K562 (cell line): ENCODE data around the gene ATP5PD. TPM values are rescaled to one million over a fixed set of nuclear protein-coding genes. Genes with fewer than 3 reads are reported as not detected.

ENCODE experiments used
- ATAC-seq: fragments of 200-7000 bp; cut with Tn5 transposase; 3 replicates; pipeline ENCODE4 v1.9.1; 2020; ENCODE audit warnings: moderate library complexity
- BruUV-seq: library from RNA; stranded (reverse); fragments of 400-500 nt; replicated peaks from 2 replicates; lab custom pipeline; 2021; lab: Mats Ljungman, UMichigan
- CTCF ChIA-PET: fragments of 300-600 bp; formaldehyde crosslinking; extraction: SDS; loops from one replicate; lab custom pipeline; 2021; ENCODE audit warnings: low intra/inter-chr PET ratio; lab: Yijun Ruan, JAX
- POLR2A ChIA-PET: fragments of 300-600, 350-650 bp; sonication (Branson Sonifier 250); formaldehyde crosslinking; extraction: SDS; loops from one replicate; lab custom pipeline; 2021; ENCODE audit warnings: antibody characterized with exemption, inconsistent platforms; lab: Yijun Ruan, JAX
- DNase-seq, 4 experiments: peaks; one replicate each; pipeline versions ENCODE4 v3.0.0 to v3.0.0-alpha.2; 2011 to 2018; ENCODE audit warnings: low spot score in 3 of 4, mixed read lengths in 3 of 4; ENCODE audit errors: extremely low read depth in 1 of 4
- FAIRE-seq: peaks from 2 replicates; lab custom pipeline; 2011; peaks lifted over from hg19 to GRCh38; lab: Jason Lieb, UNC
- H2AFZ ChIP-seq: 2 replicates; pipeline ENCODE4 v1.6.0; 2011; ENCODE audit warnings: low read depth, low read length, control low read depth, inconsistent platforms
- H3K27ac ChIP-seq: fragments of 200-600 bp; 3 replicates; pipeline ENCODE4 v1.8.0; 2011; ENCODE audit warnings: low read depth, mild to moderate bottlenecking, control low read depth, inconsistent platforms, low read length, moderate library complexity, mixed read lengths; ENCODE audit errors: extremely low read depth
- H3K27me3 ChIP-seq, 2 experiments: fragments of 300-600 bp in 1 of 2; 2 replicates in 1 of 2; 3 replicates in 1 of 2; pipeline versions ENCODE4 v1.6.0 to v1.8.0; 2011; ENCODE audit warnings: inconsistent platforms in 2 of 2, low read length in 2 of 2, mild to moderate bottlenecking in 1 of 2, mixed read lengths in 1 of 2, moderate library complexity in 1 of 2; ENCODE audit not compliant: control insufficient read depth in 2 of 2, insufficient read depth in 2 of 2
- H3K36me3 ChIP-seq: fragments of 300-600 bp; 3 replicates; pipeline ENCODE4 v1.8.0; 2011; ENCODE audit warnings: mild to moderate bottlenecking, low read length, inconsistent platforms; ENCODE audit not compliant: control insufficient read depth, insufficient read depth
- H3K4me1 ChIP-seq, 2 experiments: fragments of 200-600 bp in 1 of 2; replicated peaks in 1 of 2; 2 replicates in 1 of 2; 3 replicates in 1 of 2; pipeline versions ENCODE4 v1.5.1 to v1.8.0; 2011; ENCODE audit warnings: inconsistent platforms in 2 of 2, low read length in 2 of 2, mild to moderate bottlenecking in 1 of 2, mixed read lengths in 1 of 2, moderate library complexity in 1 of 2; ENCODE audit not compliant: control insufficient read depth in 2 of 2, insufficient read depth in 2 of 2
- H3K4me2 ChIP-seq: 2 replicates; pipeline ENCODE4 v1.6.1; 2011; ENCODE audit warnings: low read length, control low read depth, inconsistent platforms, mixed read lengths; ENCODE audit not compliant: insufficient read depth
- H3K4me3 ChIP-seq: fragments of 200-600 bp; sonication (generic), shearing (Covaris generic); 2 replicates; pipeline ENCODE4 v1.5.1; 2016; ENCODE audit warnings: control low read depth, inconsistent platforms
- H3K79me2 ChIP-seq: fragments of 200-600 bp; 3 replicates; pipeline ENCODE4 v1.8.0; 2011; ENCODE audit warnings: low read length, inconsistent platforms; ENCODE audit not compliant: control insufficient read depth, insufficient read depth
- H3K9ac ChIP-seq, 2 experiments: 2 replicates each; pipeline versions ENCODE4 v1.6.0 to v1.6.1; 2011; ENCODE audit warnings: low read depth in 2 of 2, low read length in 2 of 2, control low read depth in 1 of 2, inconsistent platforms in 1 of 2, mild to moderate bottlenecking in 1 of 2, mixed read lengths in 1 of 2; ENCODE audit not compliant: insufficient read depth in 1 of 2
- H3K9me1 ChIP-seq: one replicate; pipeline ENCODE4 v1.6.0; 2011; ENCODE audit warnings: inconsistent platforms, mild to moderate bottlenecking, low read length, moderate library complexity; ENCODE audit not compliant: control insufficient read depth, insufficient read depth
- H3K9me3 ChIP-seq: replicated peaks from 2 replicates; pipeline ENCODE4 v1.5.1; 2011; ENCODE audit warnings: low read depth, low read length, inconsistent platforms; ENCODE audit not compliant: control insufficient read depth, insufficient read depth
- H4K20me1 ChIP-seq: replicated peaks from 2 replicates; pipeline ENCODE4 v1.6.1; 2011; ENCODE audit warnings: low read length, inconsistent platforms, mixed read lengths; ENCODE audit not compliant: control insufficient read depth, insufficient read depth
- GATAD2B ChIP-seq: fragments of 450-650 bp; IDR thresholded peaks from 2 replicates; pipeline ENCODE4 v1.6.1; 2017; ENCODE audit warnings: mild to moderate bottlenecking, borderline replicate concordance
- HLTF ChIP-seq: fragments of 450-650 bp; IDR thresholded peaks from 2 replicates; pipeline ENCODE4 v1.6.1; 2016
- SIRT6 ChIP-seq: IDR thresholded peaks from one replicate; pipeline ENCODE4 v1.6.1; 2012; ENCODE audit warnings: low read depth, mild to moderate bottlenecking, control low read depth, inconsistent platforms, low read length, moderate library complexity
- SRSF9 ChIP-seq: fragments of 200-400 bp; formaldehyde crosslinking; IDR thresholded peaks from 2 replicates; pipeline ENCODE4 v1.6.1; 2017; ENCODE audit warnings: low read depth, low read length, borderline replicate concordance
- ZBTB17 ChIP-seq: fragments of 450-650 bp; formaldehyde crosslinking; IDR thresholded peaks from 2 replicates; pipeline ENCODE4 v1.4.0; 2020; ENCODE audit warnings: mild to moderate bottlenecking
- ZKSCAN1 ChIP-seq: fragments of 150-350 bp; IDR thresholded peaks from 2 replicates; pipeline ENCODE4 v1.6.1; 2016; ENCODE audit warnings: low read depth, low read length
- ZNF217 ChIP-seq: sonication (generic); formaldehyde crosslinking; IDR thresholded peaks from 2 replicates; pipeline ENCODE4 v1.8.0; 2022; ENCODE audit warnings: mild to moderate bottlenecking, missing genetic modification reagents
- WGBS: fragments of 100-300 bp; shearing (Covaris generic); methylation state at CpG from one replicate; pipeline ENCODE4 v1.1.6; 2016; ENCODE audit warnings: low coverage, mixed read lengths; ENCODE audit not compliant: insufficient coverage; ENCODE audit errors: missing lambda C conversion rate; 5-methylcytosine and 5-hydroxymethylcytosine counted together
- in situ Hi-C: fragments of 300-500 bp; cut with MboI; formaldehyde crosslinking; loops from 4 replicates; pipeline ENCODE4 v1.15.0; 2018; ENCODE audit warnings: inconsistent platforms, mixed read lengths
- intact Hi-C: fragments of 100-400 bp; cut with micrococcal nuclease; formaldehyde crosslinking; loops from 2 replicates; pipeline ENCODE4 v1.14.2; 2022
- polyA plus RNA-seq, 8 experiments: library from polyadenylated mRNA; depleted of rRNA in 4 of 8; stranded (reverse) in 5 of 8; unstranded in 3 of 8; fragments of >200 nt; fragmentation: Nextera tagmentation in 2 of 8; fragmentation: Illumina TruSeq in 1 of 8; extraction: Ambion mirVana in 2 of 8; extraction: Trizol in 1 of 8; gene quantifications; 2 replicates each; pipeline versions ENCODE4 v1.2.1 to v1.2.3, GENCODE V29; 2011 to 2014; ENCODE audit warnings: inconsistent platforms in 1 of 8, missing spikeins in 1 of 8
- total RNA-seq, 7 experiments: library from RNA; depleted of rRNA in 6 of 7; stranded (reverse); fragments of >200 nt in 6 of 7; fragmentation: Illumina TruSeq in 2 of 7; extraction: Trizol in 2 of 7; gene quantifications; 2 replicates each; pipeline versions ENCODE4 v1.2.1 to v1.2.3, GENCODE V29; 2011 to 2021; ENCODE audit warnings: low replicate concordance in 1 of 7

Gene ATP5PD
- total and polyA plus RNA-seq, 9 of the 15 experiments (the other 6 are each of a cell fraction or from before 2014, with no cell fraction given): 271 to 828 (median 432) TPM

DNA sequence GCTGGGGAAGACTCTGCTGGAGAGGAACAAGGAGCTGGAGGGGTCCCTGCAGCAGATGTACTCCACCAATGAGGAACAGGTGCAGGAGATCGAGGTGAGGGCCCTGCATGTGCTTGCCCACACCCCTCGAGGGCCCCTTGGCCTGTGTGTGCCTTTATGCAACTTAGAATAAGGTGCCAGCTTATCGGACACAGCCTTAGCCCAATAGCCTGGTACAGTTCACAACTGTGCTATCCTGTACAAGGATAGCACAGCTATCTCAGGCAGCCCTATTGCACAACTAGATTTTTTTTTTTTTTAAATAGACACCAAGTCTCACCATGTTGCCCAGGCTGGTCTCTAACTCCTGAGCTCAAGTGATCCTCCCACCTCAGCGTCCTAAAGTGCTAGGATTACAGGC, 47.2 kb downstream of the ATP5PD start:
- ATAC-seq (no peak), DNase-seq (no peak), FAIRE-seq (no peak)
- Histone ChIP-seq H3K9ac (no peak overlapping the region), H2AFZ (no peak overlapping the region), H3K9me3 (no peaks in the 10 kb centered on the region), H3K4me3 (no peak overlapping the region), H3K4me1 (peaks cover 0 to 13% of the 10 kb centered on the region in 2 experiments; a peak in 1 of 5 replicates), H3K9me1 (no peaks in the 10 kb centered on the region), H3K36me3 (peaks cover 24% of the 10 kb centered on the region; the same call in 1 of the 3 replicates), H3K4me2 (no peak overlapping the region), H3K79me2 (no peaks in the 10 kb centered on the region), H3K27ac (no peak overlapping the region), H3K27me3 (no peaks in the 10 kb centered on the region), H4K20me1 (no peaks in the 10 kb centered on the region)
- ChIA-PET CTCF (no interaction called here), POLR2A (interaction anchor here (0.7 to 7.2 kb wide), 5 partner anchors 9 to 49 kb away, joined by 3 to 56 read pairs (median 7); partner anchors contain the start of genes CDR2L and MRPL58)
- 45% methylated on average over 4 of the region's 4 CpGs for WGBS
- TF ChIP-seq SRSF9: no peak
- no peak for TF ChIP-seq GATAD2B
- no peak for TF ChIP-seq ZKSCAN1
- TF ChIP-seq ZBTB17 (CRISPR knock-in tag): no peak
- TF ChIP-seq SIRT6: no peak
- in situ Hi-C loops: no loop called here
- intact Hi-C loops: no loop called here
- BruUV-seq: no TSS peak

DNA sequence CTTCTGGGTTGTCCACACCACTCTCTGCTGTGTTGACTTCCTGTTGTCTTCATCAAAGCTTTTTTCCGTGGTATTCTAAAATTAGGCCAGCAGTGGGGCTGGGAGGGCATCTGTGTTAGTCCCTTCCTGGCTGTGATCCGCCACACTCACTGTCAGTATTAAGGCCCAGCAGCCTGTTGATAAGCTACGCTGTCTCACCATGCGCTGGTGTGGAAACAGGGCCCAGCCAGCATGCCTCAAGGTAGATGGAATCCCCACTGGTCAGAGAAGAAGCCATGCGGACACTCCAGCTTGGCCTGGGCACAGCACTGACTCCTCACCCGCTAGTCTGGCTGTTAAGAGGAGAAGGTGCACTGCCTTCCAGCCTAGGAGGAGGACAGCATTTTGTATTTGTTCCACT, 48.0 kb downstream of the ATP5PD start:
- ChIA-PET CTCF (no interaction called here), POLR2A (interaction anchor here (0.7 to 7.2 kb wide), 5 partner anchors 9 to 50 kb away, joined by 3 to 56 read pairs (median 7); partner anchors contain the start of genes CDR2L and MRPL58)
- no peak for FAIRE-seq
- intact Hi-C loops: no loop called here
- Histone ChIP-seq H3K4me2 (no peak overlapping the region), H3K27ac (no peak overlapping the region), H2AFZ (no peak overlapping the region), H3K79me2 (no peaks in the 10 kb centered on the region), H3K4me1 (peaks cover 0 to 10% of the 10 kb centered on the region in 2 experiments; a peak in 2 of 5 replicates), H4K20me1 (no peaks in the 10 kb centered on the region), H3K9me1 (no peaks in the 10 kb centered on the region), H3K9ac (peak overlapping the region in 1 of 2 experiments; percentile 14; a peak in 1 of 4 replicates), H3K36me3 (peaks cover 21% of the 10 kb centered on the region; the same call in 1 of the 3 replicates), H3K9me3 (no peaks in the 10 kb centered on the region), H3K4me3 (no peak overlapping the region), H3K27me3 (no peaks in the 10 kb centered on the region)
- peak; percentile 31; the same call in 1 of the 3 replicates for ATAC-seq
- in situ Hi-C loops: no loop called here
- BruUV-seq: no TSS peak
- no peak for DNase-seq
- no peak for TF ChIP-seq ZNF217 (CRISPR knock-in tag)
- no peak for TF ChIP-seq HLTF
- WGBS: 64% methylated on average over 6 of the region's 6 CpGs
